Fibroblast of mammary gland (primary cell): ENCODE measurements around the gene RETREG2.

Experiments
- DNase-seq: peaks from one replicate; pipeline ENCODE4 v3.0.0-alpha.2; 2010; ENCODE audit warnings: low read depth
- H3K4me3 ChIP-seq: 2 replicates; pipeline ENCODE4 v1.5.1; 2011; ENCODE audit warnings: low read depth, mild to moderate bottlenecking, low read length, moderate library complexity; ENCODE audit not compliant: control insufficient read depth
- CTCF ChIP-seq: conservative IDR thresholded peaks from 2 replicates; pipeline ENCODE4 v1.5.1; 2011; ENCODE audit warnings: low read depth, low read length, inconsistent platforms; ENCODE audit not compliant: control insufficient read depth, insufficient read depth

RETREG2 gene

GRCh38 chr2:219179601-219180465, 1.8 kb downstream of the RETREG2 start:
- no peak for TF ChIP-seq CTCF
- H3K4me3 ChIP-seq = no peak overlapping the region
- DNase-seq = no peak

GRCh38 chr2:219180961-219181360, 2.9 kb downstream of the RETREG2 start:
- no peak for TF ChIP-seq CTCF
- H3K4me3 ChIP-seq = no peak overlapping the region
- DNase-seq = no peak

- DNase-seq = no peak
- no peak overlapping the region for H3K4me3 ChIP-seq
- no peak for TF ChIP-seq CTCF
Observed at GRCh38 chr2:219181531-219181930, 3.5 kb downstream of the RETREG2 start.

- no peak for DNase-seq
- H3K4me3 ChIP-seq = no peak overlapping the region
- no peak for TF ChIP-seq CTCF
Observed at GRCh38 chr2:219182331-219183150, 4.5 kb downstream of the RETREG2 start.

GRCh38 chr2:219183151-219183772, 5.2 kb downstream of the RETREG2 start:
- no peak for TF ChIP-seq CTCF
- no peak overlapping the region for H3K4me3 ChIP-seq
- no peak for DNase-seq

- H3K4me3 ChIP-seq = no peak overlapping the region
- no peak for DNase-seq
- no peak for TF ChIP-seq CTCF
Observed at GRCh38 chr2:219184121-219184520, 6.0 kb downstream of the RETREG2 start.
